Effector CD8-positive, alpha-beta T cell (primary cell): ENCODE data around the gene ADAMTS7.
"Not testable (repeated sequence)": the region's sequence is repeated elsewhere in the genome, so short reads cannot be mapped to it uniquely, and the experiment has no call there.

Experiments used
- DNase-seq: peaks from one replicate; lab custom pipeline; 2025; lab: John Stamatoyannopoulos, UW

The ADAMTS7 gene

GRCh38 chr15:78765154-78765860, 46.0 kb downstream of the ADAMTS7 start:
- not testable (repeated sequence) for DNase-seq

GRCh38 chr15:78764340-78765153, 46.7 kb downstream of the ADAMTS7 start:
- not testable (repeated sequence) for DNase-seq

- no peak for DNase-seq
These were observed 47.4 kb downstream of the ADAMTS7 start for GRCh38 chr15:78763796-78764241.

GRCh38 chr15:78762985-78763795, 48.1 kb downstream of the ADAMTS7 start:
- no peak for DNase-seq

- DNase-seq: not testable (repeated sequence)
These were observed 48.8 kb downstream of the ADAMTS7 start for GRCh38 chr15:78762386-78762961.

GRCh38 chr15:78761891-78762385, 49.3 kb downstream of the ADAMTS7 start:
- no peak for DNase-seq

- peak; percentile 19 for DNase-seq
These were observed 49.8 kb downstream of the ADAMTS7 start for GRCh38 chr15:78761475-78761874.

GRCh38 chr15:78761020-78761419, 50.2 kb downstream of the ADAMTS7 start:
- no peak for DNase-seq

- not testable (repeated sequence) for DNase-seq
These were observed 51.0 kb downstream of the ADAMTS7 start for GRCh38 chr15:78760091-78760882.

- not testable (repeated sequence) for DNase-seq
These were observed 51.8 kb downstream of the ADAMTS7 start for GRCh38 chr15:78759361-78759998.

- DNase-seq: not testable (repeated sequence)
These were observed 52.6 kb downstream of the ADAMTS7 start for GRCh38 chr15:78758486-78759200.

GRCh38 chr15:78758084-78758483, 53.2 kb downstream of the ADAMTS7 start:
- DNase-seq: not testable (repeated sequence)

- no peak for DNase-seq
These were observed 53.7 kb downstream of the ADAMTS7 start for GRCh38 chr15:78757636-78757905.

GRCh38 chr15:78756781-78757635, 54.3 kb downstream of the ADAMTS7 start:
- not testable (repeated sequence) for DNase-seq

GRCh38 chr15:78755900-78756591, 55.2 kb downstream of the ADAMTS7 start:
- DNase-seq: peak; percentile 19

GRCh38 chr15:78754637-78755280, 56.5 kb downstream of the ADAMTS7 start:
- DNase-seq: not testable (repeated sequence)

GRCh38 chr15:78753751-78754535, 57.3 kb downstream of the ADAMTS7 start:
- DNase-seq: not testable (repeated sequence)
